Nephron progenitor cell (in vitro differentiated cells): Measurements from ENCODE around the gene SLC37A2.

Experiments used
- DNase-seq: peaks from one replicate; pipeline ENCODE4 v3.0.0; 2021
- H3K27ac Mint-ChIP-seq: 2 replicates; pipeline ENCODE4 v1.8.0; 2021; ENCODE audit warnings: mild to moderate bottlenecking, moderate library complexity, mixed read lengths
- H3K27me3 Mint-ChIP-seq: 2 replicates; pipeline ENCODE4 v1.8.0; 2021; ENCODE audit warnings: mild to moderate bottlenecking, low read depth, mixed read lengths; ENCODE audit not compliant: poor library complexity
- H3K36me3 Mint-ChIP-seq: 2 replicates; pipeline ENCODE4 v1.8.0; 2021; ENCODE audit warnings: low read depth, mixed read lengths
- H3K4me1 Mint-ChIP-seq: 2 replicates; pipeline ENCODE4 v1.8.0; 2021; ENCODE audit warnings: mixed read lengths
- H3K4me3 Mint-ChIP-seq: 2 replicates; pipeline ENCODE4 v1.8.0; 2021; ENCODE audit warnings: mild to moderate bottlenecking, moderate library complexity, mixed read lengths
- H3K9me3 Mint-ChIP-seq: 2 replicates; pipeline ENCODE4 v1.8.0; 2021; ENCODE audit warnings: mild to moderate bottlenecking, moderate library complexity, mixed read lengths
- CTCF ChIP-seq: fragments of 200-600 bp; sonication (generic); IDR thresholded peaks from 2 replicates; pipeline ENCODE4 v1.5.0; 2021; ENCODE audit warnings: antibody characterized with exemption

The SLC37A2 gene

GRCh38 chr11:125082040-125082439 lies 18.9 kb downstream of the SLC37A2 start:
- H3K27ac Mint-ChIP-seq, result no peak overlapping the region
- no peaks in the 10 kb centered on the region for H3K9me3 Mint-ChIP-seq
- TF ChIP-seq CTCF, result no peak
- H3K27me3 Mint-ChIP-seq, result peaks cover 24% of the 10 kb centered on the region
- no peak overlapping the region for H3K4me3 Mint-ChIP-seq
- peaks cover 17% of the 10 kb centered on the region for H3K4me1 Mint-ChIP-seq
- DNase-seq, result no peak
- no peaks in the 10 kb centered on the region for H3K36me3 Mint-ChIP-seq

- Mint-ChIP-seq H3K27ac (peak overlapping the region; percentile 57), H3K4me1 (peaks cover 17% of the 10 kb centered on the region), H3K4me3 (no peak overlapping the region), H3K36me3 (no peaks in the 10 kb centered on the region), H3K27me3 (peaks cover 24% of the 10 kb centered on the region), H3K9me3 (no peaks in the 10 kb centered on the region)
- no peak for DNase-seq
- no peak for TF ChIP-seq CTCF
Measured at GRCh38 chr11:125082611-125083311, 19.7 kb downstream of the SLC37A2 start.

- no peaks in the 10 kb centered on the region for H3K36me3 Mint-ChIP-seq
- H3K9me3 Mint-ChIP-seq, result no peaks in the 10 kb centered on the region
- no peak for DNase-seq
- H3K4me1 Mint-ChIP-seq, result peaks cover 17% of the 10 kb centered on the region
- peaks cover 30% of the 10 kb centered on the region for H3K27me3 Mint-ChIP-seq
- H3K27ac Mint-ChIP-seq, result peak overlapping the region; percentile 57
- no peak overlapping the region for H3K4me3 Mint-ChIP-seq
- TF ChIP-seq CTCF, result no peak
Measured at GRCh38 chr11:125083312-125084056, 20.4 kb downstream of the SLC37A2 start.

GRCh38 chr11:125084057-125084416 lies 20.9 kb downstream of the SLC37A2 start:
- Mint-ChIP-seq H3K9me3 (no peaks in the 10 kb centered on the region), H3K4me1 (peaks cover 17% of the 10 kb centered on the region), H3K27me3 (peaks cover 30% of the 10 kb centered on the region), H3K27ac (no peak overlapping the region), H3K36me3 (no peaks in the 10 kb centered on the region), H3K4me3 (no peak overlapping the region)
- DNase-seq, result no peak
- no peak for TF ChIP-seq CTCF

DNA sequence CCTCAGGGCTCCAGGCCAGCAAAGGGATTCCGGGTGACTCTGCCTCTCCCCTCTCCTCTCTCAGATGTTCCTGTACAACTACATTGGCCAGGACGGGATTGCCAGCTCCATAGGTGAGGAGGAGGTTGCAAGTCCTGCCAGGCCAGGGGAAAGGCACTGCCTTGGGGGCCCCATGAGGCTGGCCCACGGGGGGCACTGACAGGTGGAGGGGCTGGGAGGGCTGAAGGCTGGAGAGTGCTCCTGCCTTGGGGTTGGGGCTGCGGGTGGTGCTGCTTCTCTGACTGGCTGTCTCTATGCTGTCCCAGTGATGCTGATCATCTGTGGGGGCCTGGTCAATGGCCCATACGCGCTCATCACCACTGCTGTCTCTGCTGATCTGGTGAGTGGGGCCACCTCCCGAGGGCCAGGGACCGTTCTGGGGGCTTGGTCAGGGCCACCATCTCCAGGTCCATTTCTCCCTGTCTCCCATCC lies 21.7 kb downstream of the SLC37A2 start:
- DNase-seq, result no peak
- H3K27ac Mint-ChIP-seq, result no peak overlapping the region

More for the DNA sequence above, 21.7 kb downstream of the SLC37A2 start:
- H3K27me3 Mint-ChIP-seq, result peaks cover 26% of the 10 kb centered on the region
- H3K4me1 Mint-ChIP-seq, result peaks cover 17% of the 10 kb centered on the region
- no peak overlapping the region for H3K4me3 Mint-ChIP-seq
- no peak for TF ChIP-seq CTCF
- no peaks in the 10 kb centered on the region for H3K36me3 Mint-ChIP-seq
- no peaks in the 10 kb centered on the region for H3K9me3 Mint-ChIP-seq
